Mesendoderm (in vitro differentiated cells): ENCODE measurements around the gene CXCR2.

Source experiments
- DNase-seq: peaks from one replicate; pipeline ENCODE4 v3.0.0; 2013
- H2AK5ac ChIP-seq: 2 replicates; pipeline ENCODE4 v1.6.1; 2013; ENCODE audit warnings: low read length, inconsistent platforms
- H2BK120ac ChIP-seq: 2 replicates; pipeline ENCODE4 v1.6.1; 2013; ENCODE audit warnings: low read depth, mild to moderate bottlenecking, low read length, moderate library complexity, mixed read lengths
- H2BK15ac ChIP-seq: replicated peaks from 2 replicates; pipeline ENCODE4 v1.6.1; 2013; ENCODE audit warnings: low read depth, mild to moderate bottlenecking, moderate library complexity
- H2BK5ac ChIP-seq: 2 replicates; pipeline ENCODE4 v1.6.1; 2013; ENCODE audit warnings: low read length, inconsistent platforms
- H3K18ac ChIP-seq: 2 replicates; pipeline ENCODE4 v1.6.1; 2013; ENCODE audit warnings: mild to moderate bottlenecking, low read length, mixed read lengths
- H3K23ac ChIP-seq: one replicate; pipeline ENCODE4 v1.6.1; 2013; ENCODE audit warnings: low read length
- H3K27ac ChIP-seq: 2 replicates; pipeline ENCODE4 v1.5.1; 2013; ENCODE audit warnings: low read depth, mild to moderate bottlenecking, inconsistent platforms, low read length, moderate library complexity
- H3K27me3 ChIP-seq: 2 replicates; pipeline ENCODE4 v1.6.1; 2013; ENCODE audit warnings: low read length, control low read depth, mild to moderate bottlenecking, inconsistent platforms; ENCODE audit not compliant: insufficient read depth, poor library complexity
- H3K36me3 ChIP-seq: 2 replicates; pipeline ENCODE4 v1.6.1; 2013; ENCODE audit warnings: low read length, inconsistent platforms; ENCODE audit not compliant: control insufficient read depth, insufficient read depth
- H3K4ac ChIP-seq: one replicate; pipeline ENCODE4 v1.6.1; 2013; ENCODE audit warnings: low read depth, mild to moderate bottlenecking, low read length, moderate library complexity
- H3K4me1 ChIP-seq: 2 replicates; pipeline ENCODE4 v1.6.1; 2013; ENCODE audit warnings: low read depth, low read length, inconsistent platforms; ENCODE audit not compliant: control insufficient read depth
- H3K4me2 ChIP-seq: 2 replicates; pipeline ENCODE4 v1.6.1; 2013; ENCODE audit warnings: low read length
- H3K4me3 ChIP-seq: 2 replicates; pipeline ENCODE4 v1.5.1; 2013; ENCODE audit warnings: mild to moderate bottlenecking, low read length
- H3K56ac ChIP-seq: one replicate; pipeline ENCODE4 v1.6.1; 2013; ENCODE audit warnings: low read length
- H3K79me1 ChIP-seq: 2 replicates; pipeline ENCODE4 v1.6.1; 2013; ENCODE audit warnings: low read length, inconsistent platforms
- H3K79me2 ChIP-seq: 2 replicates; pipeline ENCODE4 v1.6.1; 2013; ENCODE audit warnings: mild to moderate bottlenecking, low read length; ENCODE audit not compliant: control insufficient read depth, insufficient read depth
- H3K9ac ChIP-seq: 2 replicates; pipeline ENCODE4 v1.6.1; 2013; ENCODE audit warnings: low read length, inconsistent platforms
- H4K5ac ChIP-seq: one replicate; pipeline ENCODE4 v1.6.1; 2013; ENCODE audit warnings: low read length
- H4K8ac ChIP-seq: one replicate; pipeline ENCODE4 v1.6.1; 2013; ENCODE audit warnings: low read depth, mild to moderate bottlenecking, control low read depth, low read length, moderate library complexity
- WGBS: extraction: QIAGEN DNeasy Blood & Tissue Kit; methylation state at CpG from one replicate; pipeline ENCODE4 v1.1.7; 2013; ENCODE audit warnings: low lambda C conversion rate, missing lambda C conversion rate; ENCODE audit not compliant: insufficient coverage; ENCODE audit errors: extremely low coverage; 5-methylcytosine and 5-hydroxymethylcytosine counted together

CXCR2 gene

GRCh38 chr2:218082586-218083351 is 43.1 kb upstream of the CXCR2 start:
- H3K4me3 ChIP-seq, result no peak overlapping the region
- H3K27ac ChIP-seq, result no peak overlapping the region
- H2BK15ac ChIP-seq, result no peak overlapping the region
- H3K4me2 ChIP-seq, result no peak overlapping the region
- H3K9ac ChIP-seq, result no peak overlapping the region
- no peak overlapping the region for H3K18ac ChIP-seq
- no peak overlapping the region for H3K23ac ChIP-seq
- no peaks in the 10 kb centered on the region for H3K4me1 ChIP-seq
- H2BK120ac ChIP-seq, result no peak overlapping the region
- no peak overlapping the region for H3K56ac ChIP-seq
- WGBS, result 100% methylated on average over 3 of the region's 14 CpGs
- no peak overlapping the region for H2AK5ac ChIP-seq
- no peak for DNase-seq
- no peaks in the 10 kb centered on the region for H3K79me1 ChIP-seq
- H3K36me3 ChIP-seq, result no peaks in the 10 kb centered on the region
- no peak overlapping the region for H4K8ac ChIP-seq
- no peak overlapping the region for H3K4ac ChIP-seq
- H3K79me2 ChIP-seq, result no peaks in the 10 kb centered on the region
- no peak overlapping the region for H2BK5ac ChIP-seq
- H3K27me3 ChIP-seq, result no peaks in the 10 kb centered on the region
- no peak overlapping the region for H4K5ac ChIP-seq

- no peaks in the 10 kb centered on the region for H3K79me1 ChIP-seq
- no peak overlapping the region for H2AK5ac ChIP-seq
- no peak overlapping the region for H3K4ac ChIP-seq
- no peak overlapping the region for H2BK15ac ChIP-seq
- no CpG with 5 or more reads among the region's 3 CpGs for WGBS
- no peaks in the 10 kb centered on the region for H3K79me2 ChIP-seq
- no peak overlapping the region for H3K18ac ChIP-seq
- no peaks in the 10 kb centered on the region for H3K36me3 ChIP-seq
- H2BK120ac ChIP-seq, result no peak overlapping the region
- no peak overlapping the region for H3K56ac ChIP-seq
- no peak overlapping the region for H3K23ac ChIP-seq
- H2BK5ac ChIP-seq, result no peak overlapping the region
- H3K27me3 ChIP-seq, result no peaks in the 10 kb centered on the region
- no peak overlapping the region for H4K5ac ChIP-seq
- no peak overlapping the region for H3K9ac ChIP-seq
- H3K4me1 ChIP-seq, result no peaks in the 10 kb centered on the region
- H3K4me3 ChIP-seq, result no peak overlapping the region
- no peak overlapping the region for H4K8ac ChIP-seq
- no peak overlapping the region for H3K27ac ChIP-seq
- no peak overlapping the region for H3K4me2 ChIP-seq
- DNase-seq, result no peak
These were observed 42.5 kb upstream of the CXCR2 start for GRCh38 chr2:218083352-218083676.

- no peak overlapping the region for H2BK120ac ChIP-seq
- no peaks in the 10 kb centered on the region for H3K27me3 ChIP-seq
- H3K79me1 ChIP-seq, result no peaks in the 10 kb centered on the region
- no peak overlapping the region for H3K56ac ChIP-seq
- H2BK15ac ChIP-seq, result no peak overlapping the region
- H3K4me2 ChIP-seq, result no peak overlapping the region
- no peak overlapping the region for H3K27ac ChIP-seq
- H3K4me3 ChIP-seq, result no peak overlapping the region
- H3K18ac ChIP-seq, result no peak overlapping the region
- no peak overlapping the region for H4K8ac ChIP-seq
- no peak overlapping the region for H3K9ac ChIP-seq
- H3K36me3 ChIP-seq, result no peaks in the 10 kb centered on the region
- DNase-seq, result no peak
- no peak overlapping the region for H4K5ac ChIP-seq
- no peak overlapping the region for H2AK5ac ChIP-seq
- no peak overlapping the region for H2BK5ac ChIP-seq
- H3K4me1 ChIP-seq, result no peaks in the 10 kb centered on the region
- no peak overlapping the region for H3K4ac ChIP-seq
- no peak overlapping the region for H3K23ac ChIP-seq
- H3K79me2 ChIP-seq, result no peaks in the 10 kb centered on the region
These were observed 39.4 kb upstream of the CXCR2 start for GRCh38 chr2:218086478-218086877.

GRCh38 chr2:218089259-218089658 is 36.6 kb upstream of the CXCR2 start:
- WGBS, result no CpG with 5 or more reads among the region's 8 CpGs
- no peaks in the 10 kb centered on the region for H3K79me1 ChIP-seq
- H2AK5ac ChIP-seq, result no peak overlapping the region
- H4K8ac ChIP-seq, result no peak overlapping the region
- no peak for DNase-seq
- H3K9ac ChIP-seq, result no peak overlapping the region
- H3K79me2 ChIP-seq, result no peaks in the 10 kb centered on the region
- no peak overlapping the region for H3K27ac ChIP-seq
- H3K18ac ChIP-seq, result no peak overlapping the region
- H3K36me3 ChIP-seq, result no peaks in the 10 kb centered on the region
- no peak overlapping the region for H3K56ac ChIP-seq
- H2BK120ac ChIP-seq, result no peak overlapping the region
- no peak overlapping the region for H4K5ac ChIP-seq
- no peak overlapping the region for H3K4ac ChIP-seq
- no peak overlapping the region for H3K4me3 ChIP-seq
- no peak overlapping the region for H3K23ac ChIP-seq
- no peaks in the 10 kb centered on the region for H3K27me3 ChIP-seq
- no peaks in the 10 kb centered on the region for H3K4me1 ChIP-seq
- H3K4me2 ChIP-seq, result no peak overlapping the region
- no peak overlapping the region for H2BK15ac ChIP-seq
- no peak overlapping the region for H2BK5ac ChIP-seq

GRCh38 chr2:218091746-218092145 is 34.1 kb upstream of the CXCR2 start:
- H3K18ac ChIP-seq, result no peak overlapping the region
- WGBS, result no CpG with 5 or more reads among the region's 3 CpGs
- H3K56ac ChIP-seq, result no peak overlapping the region
- H2BK15ac ChIP-seq, result no peak overlapping the region
- H3K27ac ChIP-seq, result no peak overlapping the region
- H3K79me1 ChIP-seq, result no peaks in the 10 kb centered on the region
- no peak for DNase-seq
- H3K27me3 ChIP-seq, result no peaks in the 10 kb centered on the region
- no peak overlapping the region for H3K9ac ChIP-seq
- H2BK120ac ChIP-seq, result no peak overlapping the region
- H2BK5ac ChIP-seq, result no peak overlapping the region
- no peak overlapping the region for H3K4me2 ChIP-seq
- no peaks in the 10 kb centered on the region for H3K79me2 ChIP-seq
- H4K8ac ChIP-seq, result no peak overlapping the region
- H3K4me3 ChIP-seq, result no peak overlapping the region
- H3K4ac ChIP-seq, result no peak overlapping the region
- no peaks in the 10 kb centered on the region for H3K36me3 ChIP-seq
- no peak overlapping the region for H3K23ac ChIP-seq
- H4K5ac ChIP-seq, result no peak overlapping the region
- H2AK5ac ChIP-seq, result no peak overlapping the region
- H3K4me1 ChIP-seq, result no peaks in the 10 kb centered on the region

GRCh38 chr2:218093879-218094278 is 31.9 kb upstream of the CXCR2 start:
- no peak overlapping the region for H3K4me3 ChIP-seq
- DNase-seq, result no peak
- no peak overlapping the region for H2BK120ac ChIP-seq
- no peak overlapping the region for H3K27ac ChIP-seq
- H3K79me1 ChIP-seq, result no peaks in the 10 kb centered on the region
- H3K56ac ChIP-seq, result no peak overlapping the region
- no peaks in the 10 kb centered on the region for H3K79me2 ChIP-seq
- no peak overlapping the region for H4K5ac ChIP-seq
- no peak overlapping the region for H2BK15ac ChIP-seq
- H3K4me2 ChIP-seq, result no peak overlapping the region
- no peak overlapping the region for H3K23ac ChIP-seq
- no peak overlapping the region for H2AK5ac ChIP-seq
- no peaks in the 10 kb centered on the region for H3K36me3 ChIP-seq
- H3K4ac ChIP-seq, result no peak overlapping the region
- WGBS, result no CpG with 5 or more reads among the region's 3 CpGs
- no peaks in the 10 kb centered on the region for H3K4me1 ChIP-seq
- no peak overlapping the region for H3K18ac ChIP-seq
- no peaks in the 10 kb centered on the region for H3K27me3 ChIP-seq
- H4K8ac ChIP-seq, result no peak overlapping the region
- no peak overlapping the region for H3K9ac ChIP-seq
- H2BK5ac ChIP-seq, result no peak overlapping the region
